HG02981 (cell line): ENCODE results near the gene FLYWCH1.

Source experiments
- ATAC-seq: cut with Tn5 transposase; IDR thresholded peaks from one replicate; pipeline ENCODE4 v1.9.1; 2021; ENCODE audit warnings: mild to moderate bottlenecking, moderate library complexity; ENCODE audit not compliant: unreplicated experiment

The FLYWCH1 gene

DNA sequence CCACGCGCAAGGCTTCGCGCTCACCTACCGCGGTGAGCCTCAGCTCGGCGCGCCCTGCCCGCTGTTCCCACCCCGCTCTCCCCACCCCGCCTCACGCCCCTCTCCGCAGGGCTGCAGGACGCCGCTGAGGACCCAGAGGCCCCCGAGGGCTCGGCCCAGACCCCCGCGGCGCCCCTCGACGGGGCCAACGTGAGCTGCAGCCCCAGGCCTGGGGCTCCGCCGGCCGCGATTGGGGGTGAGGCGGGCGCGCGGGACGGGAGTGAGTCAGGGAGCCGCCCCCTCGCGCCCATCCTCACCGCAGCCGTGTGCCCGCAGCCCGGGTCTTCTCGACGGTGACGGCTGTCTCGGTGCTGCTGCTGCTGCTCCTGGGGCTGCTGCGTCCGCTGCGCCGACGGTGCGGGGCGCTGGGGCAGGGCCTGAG, 55.5 kb downstream of the FLYWCH1 start:
- ATAC-seq, result no peak

DNA sequence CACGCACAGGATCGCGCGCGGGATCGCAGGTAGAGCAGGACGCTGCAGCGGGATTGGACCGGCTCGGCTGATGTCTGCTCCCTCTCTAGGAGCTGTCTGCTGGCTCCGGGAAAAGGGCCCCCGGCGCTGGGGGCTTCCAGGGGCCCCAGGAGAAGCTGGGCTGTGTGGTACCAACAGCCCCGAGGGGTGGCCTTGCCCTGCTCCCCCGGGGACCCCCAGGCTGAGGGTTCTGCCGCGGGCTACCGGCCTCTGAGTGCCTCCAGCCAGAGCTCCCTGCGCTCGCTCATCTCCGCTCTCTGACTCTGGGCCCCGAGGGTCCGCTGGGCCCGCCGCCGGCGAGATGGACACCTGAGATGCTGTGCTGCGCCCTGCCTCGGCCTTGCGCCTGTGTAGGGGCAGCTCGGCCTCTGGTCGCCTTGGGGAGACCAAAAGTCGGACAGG, 56.0 kb downstream of the FLYWCH1 start:
- ATAC-seq, result no peak

DNA sequence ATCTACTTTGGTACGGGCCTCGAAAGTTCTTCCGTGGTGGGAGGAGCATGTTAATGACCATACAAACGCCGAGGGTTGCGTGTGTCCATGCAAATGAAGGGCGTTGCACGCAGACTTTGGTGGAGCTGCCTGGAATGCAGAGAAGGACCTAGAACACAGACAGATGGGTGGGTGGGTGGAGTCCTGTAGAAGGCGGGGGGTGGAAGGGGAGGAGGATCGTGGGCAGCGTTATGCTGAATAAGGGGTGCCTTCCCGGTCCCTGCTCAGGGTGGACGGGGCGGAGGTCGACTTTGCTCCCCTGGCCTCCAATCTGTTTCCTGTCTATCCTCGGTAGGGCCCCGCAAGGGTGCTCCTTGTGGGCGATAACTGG, 56.6 kb downstream of the FLYWCH1 start:
- no peak for ATAC-seq

DNA sequence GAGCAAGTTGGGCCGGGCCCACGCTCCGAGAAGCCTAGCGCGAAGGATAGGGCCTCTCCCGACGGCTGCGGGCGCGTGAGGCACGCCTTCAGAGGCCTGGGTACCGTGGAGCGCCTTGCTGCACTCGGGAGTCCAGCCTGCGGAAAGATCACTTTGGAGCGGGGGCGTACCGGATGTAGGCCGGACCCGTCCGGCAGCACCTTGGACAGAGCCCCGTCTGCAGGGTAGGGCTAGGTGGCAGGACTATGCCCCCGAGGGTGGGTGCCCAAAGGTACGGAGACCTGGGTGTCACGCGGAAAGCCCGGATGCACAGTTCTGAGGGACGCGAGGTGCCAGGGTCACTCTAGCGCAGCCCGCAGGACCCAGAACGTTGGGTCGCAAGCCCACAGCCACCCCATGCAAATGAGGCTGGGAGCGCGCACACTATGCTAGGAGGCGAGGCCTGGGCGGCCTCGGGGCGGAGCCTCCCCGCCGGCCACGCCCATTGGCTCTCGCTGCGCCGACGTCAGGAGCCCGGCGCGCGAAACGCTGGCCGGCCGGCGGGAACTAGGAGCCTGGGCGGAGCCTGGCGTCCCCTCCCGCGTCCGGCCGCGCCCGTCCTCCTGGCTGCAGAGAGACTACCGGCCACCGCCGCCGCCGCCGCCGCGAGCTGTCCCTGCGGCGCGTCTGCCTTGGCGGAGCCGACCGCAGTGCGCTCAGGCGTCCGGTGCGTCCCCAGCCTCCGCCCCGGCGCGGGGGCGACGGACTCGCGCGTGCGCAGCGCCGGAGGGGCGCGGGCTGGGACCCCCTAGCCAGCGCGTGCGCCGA, 57.2 kb downstream of the FLYWCH1 start, which contains the start of gene PAQR4:
Gene PAQR4, plus strand, starts transcription at position 611 of the 807 bp plus-strand sequence. CDS start 327 bp downstream, outside the sequence.
- ATAC-seq, result peak; percentile 77

DNA sequence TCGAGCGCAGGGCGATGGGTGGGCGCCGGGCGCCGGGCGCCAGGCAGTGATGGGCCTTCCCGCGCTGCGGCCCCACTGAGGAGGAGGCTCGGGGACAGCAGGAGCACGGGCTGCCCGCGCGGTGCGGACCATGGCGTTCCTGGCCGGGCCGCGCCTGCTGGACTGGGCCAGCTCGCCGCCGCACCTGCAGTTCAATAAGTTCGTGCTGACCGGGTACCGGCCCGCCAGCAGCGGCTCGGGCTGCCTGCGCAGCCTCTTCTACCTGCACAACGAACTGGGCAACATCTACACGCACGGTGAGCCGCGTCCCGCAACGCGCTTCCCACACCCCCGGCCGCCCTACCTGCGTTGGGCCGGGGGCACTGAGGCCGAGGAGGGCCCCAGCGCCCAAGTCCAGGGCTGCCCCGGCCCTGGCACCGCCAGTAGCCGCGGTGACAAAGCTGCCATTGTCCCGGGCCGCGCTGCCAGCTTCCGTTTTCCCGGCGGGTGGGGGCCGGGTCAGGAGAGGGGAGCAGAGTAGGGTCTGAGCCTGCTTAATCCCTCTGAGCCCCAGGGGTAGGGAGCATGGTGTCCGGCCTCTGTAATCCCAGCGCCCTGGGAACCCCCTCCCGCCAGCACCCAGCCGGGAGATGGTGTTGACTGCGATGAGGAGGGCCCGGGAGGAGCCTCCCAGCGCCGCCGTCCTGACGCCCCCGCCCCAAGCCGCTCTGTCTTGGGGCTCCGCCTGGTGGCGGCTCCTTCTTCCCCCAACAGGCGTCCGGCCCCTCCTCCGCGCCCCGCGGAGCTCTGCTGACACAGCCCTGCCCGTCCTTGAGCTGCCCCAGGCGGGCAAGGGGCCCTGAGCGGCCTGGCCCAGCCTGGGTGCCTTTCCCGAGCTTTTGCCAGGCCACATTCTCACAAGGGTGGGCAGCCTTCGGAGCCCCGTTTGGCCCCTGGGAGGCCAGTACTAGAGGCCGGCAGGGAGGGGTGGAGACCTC, 58.1 kb downstream of the FLYWCH1 start:
- no peak for ATAC-seq

DNA sequence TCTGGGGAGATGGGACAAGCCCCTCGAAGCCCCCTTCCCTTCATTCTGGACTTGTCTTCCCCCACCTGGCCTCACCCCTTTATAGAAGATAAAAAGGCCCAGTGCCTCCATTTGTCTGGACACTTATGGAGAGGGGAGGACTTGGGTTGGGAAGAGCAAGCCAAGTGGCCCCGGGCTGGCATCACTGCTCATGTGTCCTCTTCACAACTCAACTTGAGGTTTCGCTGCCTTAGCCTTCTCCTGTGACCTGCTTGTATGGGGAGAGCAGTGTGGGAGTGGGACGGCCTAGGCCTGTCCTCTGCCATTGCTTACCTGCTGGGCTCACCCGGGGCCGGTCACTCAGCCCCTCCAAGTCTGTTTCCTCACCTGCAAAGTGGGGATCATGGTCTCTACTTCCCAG, 58.8 kb downstream of the FLYWCH1 start:
- no peak for ATAC-seq

DNA sequence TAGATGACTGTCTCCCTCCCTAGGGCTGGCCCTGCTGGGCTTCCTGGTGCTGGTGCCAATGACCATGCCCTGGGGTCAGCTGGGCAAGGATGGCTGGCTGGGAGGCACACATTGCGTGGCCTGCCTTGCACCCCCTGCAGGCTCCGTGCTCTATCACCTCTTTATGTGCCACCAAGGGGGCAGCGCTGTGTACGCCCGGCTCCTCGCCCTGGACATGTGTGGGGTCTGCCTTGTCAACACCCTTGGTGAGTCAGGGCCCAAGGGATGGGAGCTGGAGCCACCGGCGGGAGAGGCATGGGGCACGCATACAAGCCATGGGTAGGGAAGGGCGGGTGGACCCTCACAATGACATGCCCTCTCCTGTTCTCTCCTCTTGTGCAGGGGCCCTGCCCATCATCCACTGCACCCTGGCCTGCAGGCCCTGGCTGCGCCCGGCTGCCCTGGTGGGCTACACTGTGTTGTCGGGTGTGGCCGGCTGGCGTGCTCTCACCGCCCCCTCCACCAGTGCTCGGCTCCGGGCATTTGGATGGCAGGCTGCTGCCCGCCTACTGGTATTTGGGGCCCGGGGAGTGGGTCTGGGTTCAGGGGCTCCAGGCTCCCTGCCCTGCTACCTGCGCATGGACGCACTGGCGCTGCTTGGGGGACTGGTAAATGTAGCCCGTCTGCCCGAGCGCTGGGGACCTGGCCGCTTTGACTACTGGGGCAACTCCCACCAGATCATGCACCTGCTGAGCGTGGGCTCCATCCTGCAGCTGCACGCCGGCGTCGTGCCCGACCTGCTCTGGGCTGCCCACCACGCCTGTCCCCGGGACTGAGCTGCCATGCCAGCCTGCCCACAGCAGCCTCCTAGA, 59.6 kb downstream of the FLYWCH1 start:
- no peak for ATAC-seq

DNA sequence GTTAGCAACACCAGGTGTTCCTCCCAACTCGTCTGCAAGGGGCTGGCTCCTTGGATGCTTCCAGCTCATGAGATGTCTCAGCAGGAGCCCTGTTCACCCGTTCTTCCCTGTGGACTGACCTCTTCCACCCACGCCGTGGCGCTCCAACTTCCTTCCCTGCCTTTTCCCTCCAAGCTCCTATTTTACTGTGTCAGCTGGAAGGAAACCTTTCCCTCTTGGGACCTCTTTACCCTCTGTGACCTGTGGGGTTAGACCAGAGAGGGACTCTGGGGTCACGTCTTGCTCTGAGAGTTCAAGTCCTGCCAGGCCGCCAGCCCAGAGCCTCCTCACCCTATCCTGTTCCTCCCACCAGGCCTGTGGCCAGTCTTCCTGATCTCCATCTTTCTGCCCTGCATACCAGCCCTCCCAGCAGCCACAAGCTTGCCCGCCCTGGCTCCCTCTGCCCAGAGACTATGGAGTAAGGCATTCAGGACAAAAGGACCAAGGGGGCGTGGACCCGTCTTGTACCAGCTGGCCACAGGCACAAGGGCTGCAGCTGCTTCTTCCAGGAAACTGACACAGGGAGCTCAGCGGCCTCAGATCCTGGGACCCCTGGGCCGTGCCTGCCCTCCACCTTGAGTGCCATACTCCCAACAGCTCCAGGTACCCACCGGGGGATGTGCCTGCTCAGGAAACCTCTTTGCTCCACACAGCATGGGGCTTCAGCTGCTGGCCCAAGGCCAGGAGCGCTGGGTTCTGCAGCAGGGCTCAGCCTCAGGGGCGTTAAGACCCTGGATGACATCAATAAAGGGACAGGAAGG, 60.5 kb downstream of the FLYWCH1 start:
- ATAC-seq, result no peak

DNA sequence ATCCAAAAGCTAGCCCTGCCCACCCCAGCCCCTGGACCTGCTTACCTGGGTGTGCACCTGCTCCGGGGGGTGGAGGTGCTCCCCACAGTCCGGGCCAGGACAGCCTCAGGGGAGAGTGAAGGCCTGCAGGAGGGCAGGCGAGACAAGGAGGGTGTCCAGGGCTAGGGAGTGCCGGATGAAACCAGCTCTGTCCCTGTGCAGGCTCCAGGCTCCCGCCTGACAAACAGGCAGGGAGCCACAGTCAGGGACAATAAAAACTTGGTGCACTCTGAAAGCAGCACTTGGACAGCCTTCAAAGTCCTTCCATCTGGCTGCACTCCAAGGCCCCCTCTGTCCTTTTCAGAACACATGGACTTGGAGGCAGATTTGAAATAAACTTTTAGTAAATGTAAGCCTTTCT, 61.4 kb downstream of the FLYWCH1 start:
- no peak for ATAC-seq

DNA sequence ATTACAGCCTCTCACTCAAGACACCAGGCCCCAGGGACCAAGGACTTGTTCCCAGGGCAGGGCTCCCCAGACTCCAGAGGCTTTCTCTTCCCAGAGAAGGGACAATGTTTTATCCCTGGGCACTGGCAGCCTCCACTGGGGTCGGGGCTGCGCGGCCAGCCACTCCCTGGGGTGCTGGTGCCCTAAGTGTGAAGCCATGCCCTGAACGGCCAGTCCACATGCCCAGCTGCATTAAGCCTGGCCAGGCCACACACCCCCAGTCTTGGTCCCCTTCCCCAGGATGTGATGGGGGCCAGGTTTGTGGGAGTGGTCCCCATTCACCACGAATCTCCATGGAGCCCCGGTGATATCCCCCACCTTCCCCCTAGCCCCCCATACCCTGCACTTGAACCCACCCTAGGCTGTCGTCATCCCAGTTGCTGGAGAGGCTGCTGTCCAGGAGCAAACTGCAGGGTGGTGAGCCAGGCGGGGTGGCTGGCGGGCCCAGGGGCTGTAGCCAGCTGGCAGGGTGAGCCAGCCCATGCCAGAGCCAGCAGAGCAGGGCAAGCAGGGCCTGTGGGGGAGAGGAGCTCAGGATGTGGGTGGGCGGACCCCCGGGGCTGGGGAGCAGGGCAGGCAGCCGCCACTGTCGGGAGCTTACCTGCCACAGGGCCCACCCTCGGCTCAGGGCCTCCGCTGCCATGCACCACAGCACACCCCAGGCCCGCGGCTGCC, 62.0 kb downstream of the FLYWCH1 start:
- no peak for ATAC-seq

DNA sequence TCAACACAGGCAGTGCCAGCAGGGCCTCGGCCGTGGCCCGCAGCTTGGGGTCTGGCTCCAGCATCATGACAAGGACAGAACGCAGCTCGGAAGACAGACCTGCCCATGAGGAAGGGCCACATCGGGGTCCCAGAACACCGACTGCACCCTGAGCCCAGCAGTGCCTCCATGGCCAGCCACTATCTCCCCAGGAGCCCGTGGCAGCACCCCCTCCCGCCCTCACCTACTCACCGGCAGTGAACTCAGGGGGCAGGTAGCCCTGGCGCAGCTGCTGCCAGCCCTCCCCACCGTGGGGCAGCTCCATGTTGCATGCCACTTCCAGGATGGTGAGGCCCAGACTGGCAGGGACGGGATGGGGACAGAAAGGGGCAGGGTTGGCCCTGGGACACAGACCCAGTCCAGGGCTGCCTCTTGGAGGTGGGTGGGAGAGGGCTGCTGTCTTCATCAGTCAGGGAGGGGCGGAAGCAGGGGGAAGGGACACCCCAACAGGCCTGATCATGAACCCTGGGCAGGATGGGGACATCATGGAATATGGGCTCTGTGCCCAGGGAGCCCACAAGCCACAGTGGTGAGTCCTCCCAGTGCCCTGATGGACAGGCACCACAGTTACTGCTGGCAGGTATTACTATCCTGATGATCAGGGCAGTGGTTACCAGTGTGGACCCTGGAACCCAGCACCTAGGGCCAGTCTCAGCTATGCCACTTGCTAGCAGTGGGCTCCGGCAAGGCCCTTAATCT, 62.8 kb downstream of the FLYWCH1 start:
- ATAC-seq, result no peak

DNA sequence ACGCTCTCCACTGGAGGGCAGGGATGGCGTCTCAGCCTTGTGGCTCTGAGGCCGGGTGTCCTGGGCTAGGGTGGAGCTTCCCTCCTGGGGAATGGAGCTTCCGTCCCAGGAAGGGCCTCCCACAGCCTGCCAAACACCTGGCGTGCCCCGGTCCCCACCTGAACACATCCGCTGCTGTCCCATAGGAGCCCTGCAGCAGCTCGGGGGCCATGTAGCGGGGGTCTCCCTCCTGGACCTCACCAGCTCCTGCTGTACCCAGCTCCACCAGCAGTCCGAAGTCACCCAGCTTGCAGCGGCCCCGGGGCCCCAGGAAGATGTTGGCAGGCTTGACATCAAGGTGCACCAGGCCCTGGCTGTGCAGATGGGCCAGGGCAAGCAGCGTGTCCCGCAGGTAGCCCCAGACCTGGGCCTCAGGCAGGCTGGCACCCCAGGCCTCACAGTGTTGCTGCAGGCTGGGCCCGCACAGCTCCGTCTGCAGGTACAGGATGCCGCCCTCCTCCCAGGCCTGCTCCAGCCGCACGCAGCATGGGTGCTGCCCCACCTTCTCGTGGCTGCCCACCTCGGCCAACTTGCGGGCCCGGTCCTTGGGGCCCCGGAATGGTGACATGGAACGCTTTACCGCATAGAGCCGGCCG, 63.5 kb downstream of the FLYWCH1 start:
- ATAC-seq, result no peak

DNA sequence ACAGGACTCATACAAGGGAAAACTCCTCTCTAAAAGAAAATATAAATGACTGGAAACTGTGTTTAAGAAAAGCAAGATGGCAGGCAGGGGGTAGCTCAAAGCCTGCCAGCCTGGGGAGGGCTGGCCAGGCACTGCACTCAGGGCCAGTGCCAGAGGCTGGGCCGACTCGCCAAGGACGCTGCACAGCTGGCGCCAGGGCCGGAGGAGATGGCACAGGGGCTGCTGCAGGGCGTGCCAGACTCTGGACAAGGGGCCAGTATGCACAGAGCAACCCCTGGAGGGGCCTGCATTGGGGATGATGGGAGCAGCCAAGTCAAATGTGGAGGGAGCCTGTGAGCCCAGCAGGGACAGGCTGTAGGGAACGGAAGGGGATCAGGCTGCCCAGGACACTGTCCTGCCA, 64.5 kb downstream of the FLYWCH1 start:
- no peak for ATAC-seq

DNA sequence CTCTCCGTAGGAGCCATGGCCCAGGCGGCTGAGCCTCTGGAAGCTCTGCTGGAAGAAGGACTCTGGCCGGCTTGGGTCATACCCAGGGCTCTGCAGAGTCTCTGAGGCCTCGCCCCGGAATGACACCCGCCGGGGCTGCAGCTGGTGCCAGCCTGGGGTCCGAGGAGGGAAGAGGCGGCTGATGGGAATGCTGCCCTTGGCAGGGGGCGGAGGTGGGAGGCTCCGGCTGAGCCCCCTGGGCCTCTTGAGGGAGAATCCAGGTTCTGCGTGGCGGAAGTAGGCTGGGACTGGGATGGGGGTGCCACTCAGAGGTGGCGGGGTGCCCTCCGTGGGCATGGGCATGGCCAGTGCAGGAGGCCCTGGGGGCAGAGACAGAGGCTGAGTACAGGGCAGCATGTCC, 64.9 kb downstream of the FLYWCH1 start:
- ATAC-seq, result no peak

DNA sequence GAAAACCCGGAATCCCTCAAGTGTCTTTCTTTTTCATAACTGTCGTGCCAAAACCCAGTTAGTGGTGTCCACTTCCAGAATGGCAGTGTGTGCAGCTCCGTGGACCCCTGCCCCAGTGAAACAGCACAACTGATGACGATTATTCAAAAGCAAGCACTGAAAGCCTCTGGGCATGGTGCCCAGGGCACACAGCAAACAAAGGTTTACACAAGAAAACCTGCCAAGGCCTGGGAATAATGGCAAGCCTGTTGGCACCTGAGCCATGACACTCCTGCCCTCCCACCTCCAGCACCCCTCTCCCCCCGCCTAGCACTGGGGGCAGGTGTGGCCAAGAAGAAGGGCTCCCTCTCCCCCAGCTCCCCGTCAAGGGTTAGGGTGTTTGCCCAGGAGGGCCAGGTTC, 65.7 kb downstream of the FLYWCH1 start:
- ATAC-seq, result no peak

DNA sequence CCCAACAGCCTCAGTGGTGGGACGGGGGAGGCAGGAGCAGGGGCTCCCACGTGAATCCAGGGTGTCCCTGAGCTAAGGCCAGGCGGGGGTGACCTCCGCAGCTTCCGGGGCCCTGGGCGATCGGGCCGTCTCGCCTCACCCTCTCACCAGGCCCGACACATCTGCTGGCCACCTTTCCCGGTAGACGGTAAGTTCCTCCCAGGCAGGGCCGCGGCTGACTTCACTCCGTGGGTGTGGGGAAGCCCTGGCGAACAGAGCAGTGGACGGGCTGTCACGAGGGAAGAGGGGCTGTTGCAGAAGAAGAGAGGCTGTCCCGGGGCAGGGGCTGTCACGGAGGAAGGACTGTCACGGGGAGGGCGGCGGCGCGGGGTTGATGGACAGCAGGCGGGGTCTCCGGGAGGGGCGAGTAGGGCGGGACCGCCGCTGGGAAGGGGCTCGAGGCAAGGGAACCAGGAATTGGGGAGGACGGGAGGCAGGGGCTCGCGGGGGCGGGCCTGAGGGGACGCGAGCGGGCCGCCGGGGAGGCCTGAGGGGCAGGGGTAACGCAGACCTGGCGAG, 68.0 kb downstream of the FLYWCH1 start:
- ATAC-seq, result no peak

DNA sequence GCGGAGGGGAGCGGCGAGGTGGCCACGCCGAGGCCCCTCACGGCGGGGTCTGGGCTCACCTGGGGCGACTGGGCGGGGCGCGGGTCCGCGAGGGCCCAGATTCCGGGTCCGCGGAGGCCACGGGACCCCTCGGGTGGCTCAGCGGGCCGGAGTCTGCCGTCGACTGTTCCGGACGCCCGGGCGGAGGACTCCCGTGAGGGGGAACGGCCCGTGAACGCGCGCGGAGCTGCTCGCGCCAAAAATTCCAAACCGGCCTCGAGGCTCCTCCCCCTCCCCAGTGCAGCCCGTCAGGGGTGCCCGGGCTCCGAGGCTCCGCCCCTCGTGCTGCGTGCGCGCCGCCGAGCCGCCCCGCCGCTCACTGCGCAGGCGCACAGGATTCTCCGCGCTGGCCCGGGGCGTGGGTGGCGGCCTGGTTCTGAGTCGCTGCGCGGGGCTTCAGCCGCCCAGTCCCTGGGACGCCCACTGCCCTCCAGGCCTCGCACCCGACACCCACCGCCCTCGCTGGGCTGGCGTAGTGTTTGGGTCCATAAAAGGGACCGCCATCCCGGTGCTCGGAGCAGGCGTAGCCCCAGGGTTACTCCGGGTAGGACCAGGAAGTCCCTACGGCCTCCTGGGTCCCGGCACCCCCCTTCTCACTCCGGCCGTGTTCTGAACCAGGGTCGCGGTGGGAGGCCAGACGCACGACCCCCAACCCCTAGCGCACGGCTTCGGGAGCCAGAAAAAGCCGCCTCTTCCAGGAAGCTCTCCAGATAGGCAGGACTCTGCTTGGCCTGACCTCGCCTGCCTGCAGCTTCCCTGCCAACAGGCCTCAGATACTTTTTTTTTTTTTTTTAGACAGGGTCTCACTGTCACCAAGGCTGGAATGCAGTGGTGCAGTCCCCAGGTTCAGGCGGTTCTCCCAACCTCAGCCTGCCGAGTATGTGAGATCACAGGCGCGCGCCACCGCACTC, 68.8 kb downstream of the FLYWCH1 start, which contains the start of gene PKMYT1:
Gene PKMYT1, minus strand, starts transcription at position 220 of the 950 bp plus-strand sequence. CDS start 789 bp downstream, outside the sequence.
- peak; percentile 76 for ATAC-seq
